SKM-1 treated with dmso at 0.1 percent for 144 hours (cell line): Measurements from ENCODE around the gene DPP10.

Experiments used
- DNase-seq: peaks from one replicate; lab custom pipeline; 2025; ENCODE audit not compliant: unreplicated experiment; lab: John Stamatoyannopoulos, UW

Gene DPP10

GRCh38 chr2:115634578-115634977 lies 1192.1 kb downstream of the DPP10 start:
- DNase-seq = no peak

DNA sequence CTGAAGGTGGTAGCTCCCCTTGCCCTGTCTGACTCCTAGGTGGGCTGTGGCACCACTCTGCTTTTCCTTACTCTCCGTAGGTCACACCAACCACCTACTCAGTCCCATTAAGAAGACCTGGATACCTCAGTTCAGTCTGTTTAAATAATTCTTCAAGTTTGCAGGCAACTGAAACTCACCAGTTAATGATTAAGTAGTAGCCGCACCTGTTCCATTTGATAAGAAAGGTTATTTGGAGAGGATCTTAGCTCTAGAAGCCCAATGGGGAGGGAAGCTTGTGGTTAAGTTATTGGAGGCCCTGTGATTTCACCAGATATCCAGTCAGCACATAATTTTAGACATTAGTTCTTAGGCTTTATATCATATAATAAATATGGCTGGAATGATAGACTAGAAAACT lies 1193.0 kb downstream of the DPP10 start:
- no peak for DNase-seq

GRCh38 chr2:115649731-115650130 lies 1207.3 kb downstream of the DPP10 start:
- no peak for DNase-seq

DNA sequence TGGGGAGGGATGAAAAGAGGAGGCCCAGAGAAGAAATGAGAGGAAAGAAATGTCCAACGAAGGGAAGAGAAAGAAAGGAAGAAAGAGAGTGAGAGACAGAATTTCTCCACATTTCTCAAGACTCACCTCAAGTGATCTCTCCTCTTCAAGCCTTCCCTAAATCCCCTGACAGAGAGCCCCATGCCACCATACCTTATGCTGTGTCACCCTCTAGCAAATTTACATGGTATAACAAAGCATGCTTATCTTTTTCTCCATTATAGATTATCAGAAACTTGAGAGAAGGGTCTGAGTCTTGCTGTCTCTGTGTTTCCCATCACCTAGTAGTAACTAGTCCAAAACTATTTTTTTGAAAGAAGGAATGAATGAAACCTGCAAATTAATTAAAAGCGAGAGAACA lies 1208.4 kb downstream of the DPP10 start:
- no peak for DNase-seq

DNA sequence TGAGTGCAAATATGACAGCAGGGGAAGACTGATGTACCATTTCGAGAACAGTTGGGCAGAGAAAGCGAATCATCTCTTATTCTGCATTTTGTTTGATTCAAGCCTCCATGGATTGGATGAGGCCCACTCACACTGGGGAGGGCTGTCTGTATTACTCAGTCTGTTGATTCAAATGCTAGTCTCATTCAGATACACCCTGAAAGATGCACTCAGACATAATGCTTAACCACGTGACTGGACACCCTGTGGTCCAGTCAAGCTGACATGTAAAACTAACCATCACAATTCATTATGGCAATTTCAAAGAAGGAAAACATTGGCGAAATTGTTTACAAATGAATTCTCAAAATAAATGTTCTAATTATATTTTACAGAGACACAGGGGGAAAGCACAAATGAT lies 1210.2 kb downstream of the DPP10 start:
- no peak for DNase-seq

GRCh38 chr2:115654362-115654761 lies 1211.9 kb downstream of the DPP10 start:
- no peak for DNase-seq

DNA sequence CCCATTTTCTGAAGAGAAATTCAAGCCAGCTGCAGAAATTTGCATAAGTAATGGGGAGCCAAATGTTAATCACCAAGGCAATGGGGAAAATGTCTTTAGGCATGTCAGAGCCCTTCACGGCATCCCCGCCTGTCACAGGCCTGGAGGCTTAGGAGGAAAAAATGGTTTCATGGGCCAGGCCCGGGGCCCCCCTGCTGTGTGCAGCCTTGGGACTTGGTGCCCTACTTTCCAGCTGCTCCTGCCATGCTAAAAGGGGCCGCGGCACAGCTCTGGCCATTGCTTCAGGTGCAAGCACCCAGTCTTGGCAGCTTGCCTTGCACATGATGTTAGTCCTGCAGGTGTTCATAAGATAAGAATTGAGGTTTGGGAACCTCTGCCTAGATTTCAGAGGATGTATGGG lies 1235.7 kb downstream of the DPP10 start:
- no peak for DNase-seq

DNA sequence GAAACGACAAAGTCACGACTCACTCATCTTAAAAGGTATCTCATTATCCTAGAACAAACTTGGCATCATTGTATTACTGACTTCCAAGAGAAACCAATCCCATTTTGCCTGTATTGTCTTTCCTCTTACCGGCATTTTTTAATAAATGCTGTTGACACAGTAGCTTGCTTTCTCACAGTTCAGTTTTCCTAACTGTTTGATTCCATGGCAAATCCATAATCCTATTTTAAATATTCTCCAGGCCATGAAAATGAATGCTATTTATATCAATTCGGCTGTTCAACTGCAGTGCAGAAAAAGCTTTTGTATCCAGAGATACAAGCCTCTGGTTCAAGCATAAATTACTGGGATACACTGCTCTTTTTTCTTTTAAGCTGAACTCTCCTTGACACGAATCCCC lies 1241.9 kb downstream of the DPP10 start:
- no peak for DNase-seq

GRCh38 chr2:115691409-115691808 lies 1249.0 kb downstream of the DPP10 start:
- DNase-seq = no peak

DNA sequence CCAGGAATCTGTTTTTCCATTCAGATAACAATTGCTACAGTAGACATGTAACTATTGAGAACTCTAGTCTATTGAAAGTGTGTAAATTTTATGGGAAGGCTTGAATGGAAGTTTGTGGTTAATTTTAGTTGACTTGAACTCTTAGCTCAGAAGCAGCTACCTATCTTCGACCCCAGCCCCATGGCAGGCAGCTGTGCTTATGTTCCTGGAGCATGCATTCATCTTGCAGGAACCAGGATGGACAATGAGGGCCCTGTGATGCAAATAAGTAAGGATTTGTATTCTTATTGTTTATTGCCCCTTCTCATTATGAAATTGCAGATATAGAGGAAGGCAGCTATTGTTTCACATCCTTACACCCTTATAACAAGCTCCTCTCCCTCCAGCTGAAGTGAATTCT lies 1252.2 kb downstream of the DPP10 start:
- DNase-seq = no peak

GRCh38 chr2:115733190-115733775 lies 1290.8 kb downstream of the DPP10 start:
- DNase-seq = no peak

DNA sequence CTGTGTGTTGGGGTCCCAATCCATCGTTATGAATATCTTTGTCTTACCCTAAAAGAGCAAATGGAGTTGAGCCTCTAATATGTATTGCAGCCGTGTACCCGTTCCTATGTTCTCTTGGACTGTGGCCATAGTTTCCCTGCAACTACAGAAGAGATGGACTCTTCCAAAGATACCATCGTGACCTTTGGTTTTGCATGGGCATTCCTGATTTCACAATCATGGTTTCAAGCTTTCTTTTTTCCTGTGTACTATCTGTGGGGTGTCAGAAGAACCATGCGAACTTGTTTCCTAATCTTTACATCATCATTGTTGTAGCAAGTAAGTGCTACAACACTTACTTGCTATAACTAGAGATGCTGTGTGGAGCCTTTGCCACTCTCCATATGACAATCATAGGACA lies 1295.7 kb downstream of the DPP10 start:
- no peak for DNase-seq

- DNase-seq = no peak
These were observed 1297.1 kb downstream of the DPP10 start for GRCh38 chr2:115739574-115739973.

DNA sequence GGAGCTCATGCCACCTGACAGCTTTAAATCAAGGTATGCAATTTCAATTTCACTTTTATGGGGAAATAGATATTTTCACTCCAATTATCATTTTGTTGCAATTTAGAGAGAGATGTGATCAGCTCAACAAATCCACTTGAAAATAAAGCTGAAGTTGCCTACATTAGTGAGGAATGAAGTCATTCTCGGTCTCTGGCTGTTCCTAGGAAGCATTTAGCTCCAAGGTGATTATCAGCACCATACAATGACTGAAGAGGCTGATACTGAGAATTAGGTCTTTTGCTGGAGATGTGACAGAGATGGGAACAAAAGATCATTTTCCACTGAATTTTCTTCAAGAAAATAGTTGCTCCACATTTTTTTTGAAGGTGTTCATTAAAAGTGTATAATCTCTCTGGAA lies 1303.7 kb downstream of the DPP10 start:
- no peak for DNase-seq

GRCh38 chr2:115757286-115757685 lies 1314.8 kb downstream of the DPP10 start:
- no peak for DNase-seq

- DNase-seq = no peak
These were observed 1321.2 kb downstream of the DPP10 start for GRCh38 chr2:115763601-115764000.

GRCh38 chr2:115771516-115771915 lies 1329.1 kb downstream of the DPP10 start:
- no peak for DNase-seq

- DNase-seq = no peak
These were observed 1331.9 kb downstream of the DPP10 start for GRCh38 chr2:115774361-115774760.

DNA sequence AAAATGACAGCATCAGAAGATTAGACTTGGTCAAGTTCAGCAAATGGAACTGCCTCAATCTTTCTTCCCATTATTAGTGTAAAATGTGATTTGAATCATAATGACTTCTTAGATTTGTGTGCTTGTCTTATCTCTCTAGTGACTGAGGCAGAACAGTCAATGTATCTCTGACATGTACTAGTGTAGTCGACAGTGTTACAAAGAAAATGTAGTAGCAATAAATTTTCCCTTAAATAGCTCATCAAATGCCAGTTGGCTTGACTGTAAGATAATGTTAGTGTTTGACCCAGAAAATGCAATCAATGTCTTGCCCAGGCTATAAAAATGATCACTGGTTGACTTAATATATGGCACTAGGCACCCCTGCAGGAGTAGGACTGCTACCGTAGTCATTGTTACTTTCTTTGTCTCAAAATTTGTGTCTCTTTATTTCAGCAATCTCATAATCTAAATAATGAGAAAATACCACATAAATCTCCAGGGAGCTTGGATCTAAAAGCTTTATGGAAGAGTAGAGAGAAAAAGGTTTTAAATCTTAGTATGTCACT lies 1336.7 kb downstream of the DPP10 start:
- DNase-seq = no peak

DNA sequence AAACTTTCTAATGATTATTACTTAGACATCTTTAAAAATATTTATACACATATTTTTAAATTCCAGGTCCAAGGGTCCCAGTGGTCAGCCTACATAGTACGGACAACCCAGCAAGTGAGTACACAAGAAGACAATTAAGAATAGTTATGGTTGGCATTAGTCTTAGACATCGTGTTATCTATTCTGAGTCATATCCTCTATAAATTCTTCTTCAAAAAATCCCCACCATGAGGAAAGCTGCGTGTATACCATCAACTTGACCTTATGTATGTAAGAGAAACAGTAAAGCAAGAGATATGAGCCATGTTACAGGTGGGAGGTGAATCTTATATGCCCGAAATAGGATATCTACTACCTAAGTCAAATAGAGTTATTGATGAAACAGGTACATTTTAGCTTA lies 1339.8 kb downstream of the DPP10 start:
- DNase-seq = no peak

GRCh38 chr2:115796078-115796477 lies 1353.6 kb downstream of the DPP10 start:
- DNase-seq = no peak

DNA sequence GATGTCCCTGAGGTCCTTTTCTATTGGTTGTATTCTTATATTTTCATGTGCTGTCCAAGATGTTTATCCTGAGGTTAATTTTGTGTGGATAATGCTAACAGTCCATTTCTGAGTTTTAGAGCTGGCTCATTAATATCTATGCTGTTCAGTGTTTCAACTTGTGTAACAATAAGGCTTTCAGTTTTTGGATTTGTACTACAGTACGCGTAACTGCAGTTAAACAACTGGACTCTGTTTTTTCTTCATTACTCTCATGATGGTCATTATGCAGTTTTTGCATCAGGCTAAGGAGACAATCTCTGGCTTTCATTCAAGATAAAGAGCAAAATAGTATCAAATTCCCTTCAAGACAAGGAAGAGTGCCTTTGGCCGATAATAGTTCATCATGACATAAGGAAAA lies 1364.8 kb downstream of the DPP10 start:
- no peak for DNase-seq

- no peak for DNase-seq
These were observed 1383.5 kb downstream of the DPP10 start for GRCh38 chr2:115825912-115826311.
